ENCODE results near the gene TMEM167A.

The TMEM167A gene

GRCh38 chr5:83095957-83096539, 18.9 kb upstream of the TMEM167A start:
- H4K20me1 ChIP-seq (ENCODE audit: insufficient read depth, low read length) = no peaks in the 10 kb centered on the region
- H2AFZ ChIP-seq (ENCODE audit: low read length) = no peak overlapping the region
- no peak overlapping the region for H3K9ac ChIP-seq (ENCODE audit: low read length)
- H3K4me1 ChIP-seq (ENCODE audit: low read length) = peaks cover 24% of the 10 kb centered on the region
- no peak for DNase-seq
- no peaks in the 10 kb centered on the region for H3F3A ChIP-seq (ENCODE audit: insufficient read depth, low read length)
- 0 out of 2 replicates have a peak, but pooled peaks cover 5% of the 10 kb centered on the region for H3K79me2 ChIP-seq (ENCODE audit: low read length)
- no peaks in the 10 kb centered on the region for H3K36me3 ChIP-seq (replicated peaks; ENCODE audit: insufficient read depth, low read length)
- H3K27me3 ChIP-seq (replicated peaks; ENCODE audit: insufficient read depth, low read length) = no peaks in the 10 kb centered on the region
- no peaks in the 10 kb centered on the region for H3K9me3 ChIP-seq (replicated peaks; ENCODE audit: insufficient read depth, low read length)
- no peak overlapping the region for H3K27ac ChIP-seq (ENCODE audit: low read length)
- H3K9me2 ChIP-seq (replicated peaks; ENCODE audit: insufficient read depth, low read length) = no peaks in the 10 kb centered on the region
- no peak overlapping the region for H3K4me2 ChIP-seq (ENCODE audit: low read depth, low read length)
- H3K4me3 ChIP-seq (ENCODE audit: low read length) = no peak overlapping the region
- TF ChIP-seq EZH2phosphoT487 (IDR thresholded peaks at IDR 0.05; ENCODE audit: low read length) (no peak), CTCF (IDR thresholded peaks at IDR 0.05; ENCODE audit: low read length) (no peak), EZH2 (optimal IDR thresholded peaks at IDR 0.05; ENCODE audit: low read depth, low read length) (no peak)

- DNase-seq = no peak
- H4K20me1 ChIP-seq (ENCODE audit: insufficient read depth, low read length) = no peaks in the 10 kb centered on the region
- H3K36me3 ChIP-seq (replicated peaks; ENCODE audit: insufficient read depth, low read length) = no peaks in the 10 kb centered on the region
- H2AFZ ChIP-seq (ENCODE audit: low read length) = no peak overlapping the region
- peaks cover 24% of the 10 kb centered on the region for H3K4me1 ChIP-seq (ENCODE audit: low read length)
- 0 out of 2 replicates have a peak, but pooled peaks cover 5% of the 10 kb centered on the region for H3K79me2 ChIP-seq (ENCODE audit: low read length)
- TF ChIP-seq CTCF (IDR thresholded peaks at IDR 0.05; ENCODE audit: low read length) (no peak), EZH2 (optimal IDR thresholded peaks at IDR 0.05; ENCODE audit: low read depth, low read length) (no peak), EZH2phosphoT487 (IDR thresholded peaks at IDR 0.05; ENCODE audit: low read length) (no peak)
- no peaks in the 10 kb centered on the region for H3K9me3 ChIP-seq (replicated peaks; ENCODE audit: insufficient read depth, low read length)
- H3K4me3 ChIP-seq (ENCODE audit: low read length) = no peak overlapping the region
- H3K27ac ChIP-seq (ENCODE audit: low read length) = no peak overlapping the region
- H3K9ac ChIP-seq (ENCODE audit: low read length) = no peak overlapping the region
- no peaks in the 10 kb centered on the region for H3K27me3 ChIP-seq (replicated peaks; ENCODE audit: insufficient read depth, low read length)
- no peak overlapping the region for H3K4me2 ChIP-seq (ENCODE audit: low read depth, low read length)
- H3F3A ChIP-seq (ENCODE audit: insufficient read depth, low read length) = no peaks in the 10 kb centered on the region
- no peaks in the 10 kb centered on the region for H3K9me2 ChIP-seq (replicated peaks; ENCODE audit: insufficient read depth, low read length)
These were observed 18.2 kb upstream of the TMEM167A start for GRCh38 chr5:83095163-83095956.

- Histone ChIP-seq H3K27ac (ENCODE audit: low read length) (no peak overlapping the region), H3K36me3 (replicated peaks; ENCODE audit: insufficient read depth, low read length) (no peaks in the 10 kb centered on the region), H3K9me3 (replicated peaks; ENCODE audit: insufficient read depth, low read length) (no peaks in the 10 kb centered on the region), H3K27me3 (replicated peaks; ENCODE audit: insufficient read depth, low read length) (no peaks in the 10 kb centered on the region), H3K4me2 (ENCODE audit: low read depth, low read length) (no peak overlapping the region), H3K4me1 (ENCODE audit: low read length) (peaks cover 24% of the 10 kb centered on the region), H4K20me1 (ENCODE audit: insufficient read depth, low read length) (no peaks in the 10 kb centered on the region), H3F3A (ENCODE audit: insufficient read depth, low read length) (no peaks in the 10 kb centered on the region), H2AFZ (ENCODE audit: low read length) (no peak overlapping the region), H3K79me2 (ENCODE audit: low read length) (peaks cover 5% of the 10 kb centered on the region; the same call in 1 of the 2 replicates), H3K4me3 (ENCODE audit: low read length) (no peak overlapping the region), H3K9me2 (replicated peaks; ENCODE audit: insufficient read depth, low read length) (no peaks in the 10 kb centered on the region), H3K9ac (ENCODE audit: low read length) (no peak overlapping the region)
- TF ChIP-seq CTCF (IDR thresholded peaks at IDR 0.05; ENCODE audit: low read length) = no peak
- no peak for TF ChIP-seq EZH2 (optimal IDR thresholded peaks at IDR 0.05; ENCODE audit: low read depth, low read length)
- no peak for TF ChIP-seq EZH2phosphoT487 (IDR thresholded peaks at IDR 0.05; ENCODE audit: low read length)
- no peak for DNase-seq
These were observed 16.5 kb upstream of the TMEM167A start for GRCh38 chr5:83093692-83094091.

All from MM.1S (cell line).